SIG-M5 treated with dmso at 0.1 percent for 504 hours (cell line): Measurements from ENCODE around the gene RETREG3.
"Not testable (repeated sequence)": the region's sequence is repeated elsewhere in the genome, so short reads cannot be mapped to it uniquely, and the experiment has no call there.

Experiments used
- DNase-seq: peaks from one replicate; lab custom pipeline; 2025; ENCODE audit not compliant: unreplicated experiment; lab: John Stamatoyannopoulos, UW

Gene RETREG3

GRCh38 chr17:42612013-42612412 lies 2.8 kb upstream of the RETREG3 start:
- DNase-seq = no peak

- DNase-seq = not testable (repeated sequence)
Measured at GRCh38 chr17:42609814-42610801, 934 bp upstream of the RETREG3 start.

- DNase-seq = no peak
Measured at GRCh38 chr17:42608305-42609181, 631 bp downstream of the RETREG3 start.

- no peak for DNase-seq
Measured at GRCh38 chr17:42607769-42608168, 1.4 kb downstream of the RETREG3 start.

GRCh38 chr17:42603318-42603717 lies 5.9 kb downstream of the RETREG3 start:
- no peak for DNase-seq

- DNase-seq = no peak
Measured at GRCh38 chr17:42598905-42599304, 10.3 kb downstream of the RETREG3 start.

GRCh38 chr17:42596386-42596785 lies 12.8 kb downstream of the RETREG3 start:
- DNase-seq = no peak

- no peak for DNase-seq
Measured at GRCh38 chr17:42591411-42591810, 17.8 kb downstream of the RETREG3 start.

GRCh38 chr17:42590886-42591285 lies 18.3 kb downstream of the RETREG3 start:
- no peak for DNase-seq

- DNase-seq = no peak
Measured at GRCh38 chr17:42586514-42587230, 22.5 kb downstream of the RETREG3 start.

GRCh38 chr17:42585353-42585752 lies 23.8 kb downstream of the RETREG3 start:
- DNase-seq = no peak

- peak; percentile 54 for DNase-seq
Measured at GRCh38 chr17:42584880-42585279, 24.3 kb downstream of the RETREG3 start.

GRCh38 chr17:42581744-42582270 lies 27.4 kb downstream of the RETREG3 start:
- no peak for DNase-seq

GRCh38 chr17:42579794-42580551 lies 29.2 kb downstream of the RETREG3 start:
- DNase-seq = peak; percentile 45

- peak; percentile 89 for DNase-seq
Measured at GRCh38 chr17:42578282-42578869, 30.8 kb downstream of the RETREG3 start.

GRCh38 chr17:42577532-42578281 lies 31.5 kb downstream of the RETREG3 start, which contains the start of gene PSMC3IP:
PSMC3IP (minus strand) TSS chr17:42577729; CDS start chr17:42577686, 43 bp downstream.
- DNase-seq = peak; percentile 98

- no peak for DNase-seq
Measured at GRCh38 chr17:42577140-42577531, 32.0 kb downstream of the RETREG3 start.

- DNase-seq = no peak
Measured at GRCh38 chr17:42574463-42574862, 34.7 kb downstream of the RETREG3 start.

- no peak for DNase-seq
Measured at GRCh38 chr17:42573095-42573494, 36.1 kb downstream of the RETREG3 start.
